Panc1 (cell line): ENCODE data around the gene ZW10. TPM values are rescaled to one million over a fixed set of nuclear protein-coding genes. Genes with fewer than 3 reads are reported as not detected.

ENCODE experiments used
- ATAC-seq: fragments of 200-7000 bp; cut with Tn5 transposase; 2 replicates; pipeline ENCODE4 v1.9.1; 2020; ENCODE audit warnings: mild to moderate bottlenecking, moderate library complexity
- BruUV-seq: library from RNA; stranded (reverse); fragments of 400-500 nt; replicated peaks from 2 replicates; lab custom pipeline; 2021; lab: Mats Ljungman, UMichigan
- CTCF ChIA-PET: fragments of 300-600 bp; sonication (Branson Sonifier 250); formaldehyde crosslinking; loops from one replicate; lab custom pipeline; 2022; ENCODE audit warnings: antibody characterized with exemption; lab: Charles Lee
- POLR2A ChIA-PET: fragments of 300-600 bp; sonication (Branson Sonifier 250); formaldehyde crosslinking; loops from one replicate; lab custom pipeline; 2022; ENCODE audit warnings: antibody characterized with exemption; lab: Charles Lee
- DNase-seq: peaks from one replicate; pipeline ENCODE4 v3.0.0-alpha.2; 2010; ENCODE audit warnings: low read depth, low spot score
- H3K27ac ChIP-seq: 2 replicates; pipeline ENCODE4 v1.5.1; 2011; ENCODE audit warnings: mild to moderate bottlenecking, low read length, inconsistent platforms
- H3K27me3 ChIP-seq: fragments of 200-500 bp; sonication (Bioruptor generic); 2 replicates; pipeline ENCODE4 v1.6.0; 2014; ENCODE audit warnings: low read length, inconsistent platforms; ENCODE audit not compliant: control insufficient read depth, insufficient read depth
- H3K36me3 ChIP-seq: fragments of 200-500 bp; sonication (Bioruptor generic); 2 replicates; pipeline ENCODE4 v1.5.1; 2014; ENCODE audit warnings: inconsistent platforms, mild to moderate bottlenecking, low read length, moderate library complexity; ENCODE audit not compliant: control insufficient read depth, insufficient read depth
- H3K4me1 ChIP-seq: 2 replicates; pipeline ENCODE4 v1.5.1; 2011; ENCODE audit warnings: inconsistent platforms, mild to moderate bottlenecking, low read length, moderate library complexity; ENCODE audit not compliant: control insufficient read depth, insufficient read depth
- H3K4me3 ChIP-seq, 2 experiments: 2 replicates each; pipeline ENCODE4 v1.5.1; 2011 to 2012; ENCODE audit warnings: low read depth in 2 of 2, low read length in 2 of 2, mild to moderate bottlenecking in 2 of 2, inconsistent platforms in 1 of 2, moderate library complexity in 1 of 2
- H3K9me3 ChIP-seq: fragments of 200-500 bp; sonication (Bioruptor generic); 2 replicates; pipeline ENCODE4 v1.5.1; 2014; ENCODE audit warnings: low read depth, mild to moderate bottlenecking, inconsistent platforms, low read length, moderate library complexity; ENCODE audit not compliant: control insufficient read depth, insufficient read depth
- POLR2AphosphoS5 ChIP-seq: IDR thresholded peaks from 2 replicates; pipeline ENCODE4 v1.6.1; 2012; ENCODE audit warnings: mild to moderate bottlenecking, low read depth, low read length, moderate library complexity
- SIN3A ChIP-seq: IDR thresholded peaks from 2 replicates; pipeline ENCODE4 v1.6.1; 2012; ENCODE audit warnings: low read depth, mild to moderate bottlenecking, low read length, moderate library complexity, borderline replicate concordance; ENCODE audit not compliant: insufficient read depth
- TCF7L2 ChIP-seq: IDR thresholded peaks from 2 replicates; pipeline ENCODE4 v1.6.1; 2011; ENCODE audit warnings: mild to moderate bottlenecking, low read depth, low read length, inconsistent platforms
- in situ Hi-C: cut with HindIII; loops from 2 replicates; pipeline ENCODE4 v1.10.0; 2016; ENCODE audit warnings: low sequenced_read_pairs, low pct_unique_long_range_greater_than_20kb
- intact Hi-C: fragments of 100-400 bp; cut with micrococcal nuclease; formaldehyde crosslinking; loops from one replicate; pipeline ENCODE4 v1.10.0; 2022; ENCODE audit not compliant: unreplicated experiment
- total RNA-seq: library from RNA; stranded (reverse); gene quantifications from one replicate; pipeline ENCODE4 v1.2.1, GENCODE V29; 2021; ENCODE audit not compliant: unreplicated experiment
- TF ChIP-seq, protein P1 (sequence below): fragments of 450-650 bp; IDR thresholded peaks from 2 replicates; pipeline ENCODE4 v1.5.1; 2017; ENCODE audit warnings: mild to moderate bottlenecking
- TF ChIP-seq, protein P2 (sequence below), 2 experiments: IDR thresholded peaks; 2 replicates each; pipeline ENCODE4 v1.6.1; 2011 to 2012; ENCODE audit warnings: low read depth in 2 of 2, control low read depth in 1 of 2, low read length in 1 of 2, mild to moderate bottlenecking in 1 of 2, moderate library complexity in 1 of 2; ENCODE audit not compliant: insufficient read depth in 1 of 2

Gene ZW10
- total RNA-seq, 1 experiment from 2014 or later: 31.5 TPM

DNA sequence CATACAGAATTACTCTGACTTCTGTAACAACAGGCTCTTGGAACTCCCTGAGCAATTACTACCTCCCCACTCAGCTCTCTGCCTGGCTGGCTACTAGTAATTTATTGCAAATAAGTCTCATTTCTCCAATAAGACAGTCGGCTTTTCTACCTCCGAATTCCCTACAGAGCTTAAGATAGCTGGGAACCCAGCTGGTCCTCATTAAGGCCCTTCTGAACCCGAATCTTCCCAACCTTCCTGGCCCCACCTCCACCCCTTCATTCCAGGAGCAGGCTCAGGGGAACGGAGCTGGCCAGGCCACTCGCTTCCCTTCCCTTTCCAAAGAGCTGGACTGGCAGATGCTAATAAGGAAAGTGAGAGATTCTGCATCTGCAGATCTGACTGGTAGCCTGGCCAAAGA lies 89.0 kb downstream of the ZW10 start:
- H3K27me3 ChIP-seq: no peaks in the 10 kb centered on the region
- no TSS peak for BruUV-seq
- H3K9me3 ChIP-seq: no peaks in the 10 kb centered on the region
- POLR2A ChIA-PET: no interaction called here
- no peak overlapping the region for H3K4me3 ChIP-seq
- ATAC-seq (no peak), DNase-seq (no peak)
- H3K27ac ChIP-seq: no peak overlapping the region; the same call in 1 of the 2 replicates
- CTCF ChIA-PET: no interaction called here
- in situ Hi-C loops (no loop called here), intact Hi-C loops (no loop called here)
- peaks cover 8% of the 10 kb centered on the region; the same call in 1 of the 2 replicates for H3K4me1 ChIP-seq
- no peak for TF ChIP-seq TCF7L2
- TF ChIP-seq, protein P1, sequence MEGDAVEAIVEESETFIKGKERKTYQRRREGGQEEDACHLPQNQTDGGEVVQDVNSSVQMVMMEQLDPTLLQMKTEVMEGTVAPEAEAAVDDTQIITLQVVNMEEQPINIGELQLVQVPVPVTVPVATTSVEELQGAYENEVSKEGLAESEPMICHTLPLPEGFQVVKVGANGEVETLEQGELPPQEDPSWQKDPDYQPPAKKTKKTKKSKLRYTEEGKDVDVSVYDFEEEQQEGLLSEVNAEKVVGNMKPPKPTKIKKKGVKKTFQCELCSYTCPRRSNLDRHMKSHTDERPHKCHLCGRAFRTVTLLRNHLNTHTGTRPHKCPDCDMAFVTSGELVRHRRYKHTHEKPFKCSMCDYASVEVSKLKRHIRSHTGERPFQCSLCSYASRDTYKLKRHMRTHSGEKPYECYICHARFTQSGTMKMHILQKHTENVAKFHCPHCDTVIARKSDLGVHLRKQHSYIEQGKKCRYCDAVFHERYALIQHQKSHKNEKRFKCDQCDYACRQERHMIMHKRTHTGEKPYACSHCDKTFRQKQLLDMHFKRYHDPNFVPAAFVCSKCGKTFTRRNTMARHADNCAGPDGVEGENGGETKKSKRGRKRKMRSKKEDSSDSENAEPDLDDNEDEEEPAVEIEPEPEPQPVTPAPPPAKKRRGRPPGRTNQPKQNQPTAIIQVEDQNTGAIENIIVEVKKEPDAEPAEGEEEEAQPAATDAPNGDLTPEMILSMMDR: no peak
- TF ChIP-seq, protein P2, sequence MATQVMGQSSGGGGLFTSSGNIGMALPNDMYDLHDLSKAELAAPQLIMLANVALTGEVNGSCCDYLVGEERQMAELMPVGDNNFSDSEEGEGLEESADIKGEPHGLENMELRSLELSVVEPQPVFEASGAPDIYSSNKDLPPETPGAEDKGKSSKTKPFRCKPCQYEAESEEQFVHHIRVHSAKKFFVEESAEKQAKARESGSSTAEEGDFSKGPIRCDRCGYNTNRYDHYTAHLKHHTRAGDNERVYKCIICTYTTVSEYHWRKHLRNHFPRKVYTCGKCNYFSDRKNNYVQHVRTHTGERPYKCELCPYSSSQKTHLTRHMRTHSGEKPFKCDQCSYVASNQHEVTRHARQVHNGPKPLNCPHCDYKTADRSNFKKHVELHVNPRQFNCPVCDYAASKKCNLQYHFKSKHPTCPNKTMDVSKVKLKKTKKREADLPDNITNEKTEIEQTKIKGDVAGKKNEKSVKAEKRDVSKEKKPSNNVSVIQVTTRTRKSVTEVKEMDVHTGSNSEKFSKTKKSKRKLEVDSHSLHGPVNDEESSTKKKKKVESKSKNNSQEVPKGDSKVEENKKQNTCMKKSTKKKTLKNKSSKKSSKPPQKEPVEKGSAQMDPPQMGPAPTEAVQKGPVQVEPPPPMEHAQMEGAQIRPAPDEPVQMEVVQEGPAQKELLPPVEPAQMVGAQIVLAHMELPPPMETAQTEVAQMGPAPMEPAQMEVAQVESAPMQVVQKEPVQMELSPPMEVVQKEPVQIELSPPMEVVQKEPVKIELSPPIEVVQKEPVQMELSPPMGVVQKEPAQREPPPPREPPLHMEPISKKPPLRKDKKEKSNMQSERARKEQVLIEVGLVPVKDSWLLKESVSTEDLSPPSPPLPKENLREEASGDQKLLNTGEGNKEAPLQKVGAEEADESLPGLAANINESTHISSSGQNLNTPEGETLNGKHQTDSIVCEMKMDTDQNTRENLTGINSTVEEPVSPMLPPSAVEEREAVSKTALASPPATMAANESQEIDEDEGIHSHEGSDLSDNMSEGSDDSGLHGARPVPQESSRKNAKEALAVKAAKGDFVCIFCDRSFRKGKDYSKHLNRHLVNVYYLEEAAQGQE (IDR thresholded peaks at IDR 0.05; ENCODE audit: insufficient read depth in 1 of 2, low read depth in 2 of 2, low read length in 1 of 2): no peak
- no peaks in the 10 kb centered on the region for H3K36me3 ChIP-seq

DNA sequence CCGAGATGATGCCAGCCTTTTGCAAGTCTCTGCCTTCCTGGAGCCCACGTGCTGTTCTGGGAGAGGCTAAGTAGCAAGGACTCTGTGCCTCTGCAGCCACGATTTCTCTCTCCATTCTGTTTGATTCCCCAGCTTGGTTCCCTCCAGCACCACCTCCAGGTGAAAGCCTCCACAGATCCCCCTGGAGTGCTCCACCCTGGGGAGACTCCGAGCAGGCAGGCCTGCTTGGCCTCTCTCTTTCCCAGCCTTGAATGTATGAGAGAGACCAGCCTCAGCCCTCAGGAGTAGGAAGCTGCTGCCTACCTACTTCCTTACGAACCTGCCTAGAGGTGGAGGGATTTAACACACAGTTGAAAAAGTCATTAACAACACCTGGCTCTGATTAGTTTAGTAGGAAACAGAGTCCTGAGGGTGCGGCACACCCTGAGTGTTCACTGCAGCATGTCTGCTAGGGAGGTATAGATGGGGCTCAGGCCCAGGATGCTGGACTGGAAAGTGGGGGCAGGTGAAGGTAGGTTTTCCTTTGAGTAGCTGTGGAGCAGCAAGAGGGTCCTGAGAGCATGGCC lies 89.9 kb downstream of the ZW10 start:
- no peak overlapping the region for H3K4me3 ChIP-seq
- H3K27me3 ChIP-seq: no peaks in the 10 kb centered on the region
- no peak for ATAC-seq
- POLR2A ChIA-PET: no interaction called here
- H3K4me1 ChIP-seq: peaks cover 8% of the 10 kb centered on the region; the same call in 1 of the 2 replicates
- intact Hi-C loops: no loop called here
- no peaks in the 10 kb centered on the region for H3K9me3 ChIP-seq
- CTCF ChIA-PET: no interaction called here
- H3K27ac ChIP-seq: 0 out of 2 replicates have a peak overlapping the region, but pooled peaks have one; percentile 30
- TF ChIP-seq, protein P1: no peak
- TF ChIP-seq POLR2AphosphoS5 (no peak), SIN3A (no peak)
- TF ChIP-seq, protein P2 (IDR thresholded peaks at IDR 0.05; ENCODE audit: insufficient read depth in 1 of 2, low read depth in 2 of 2, low read length in 1 of 2): no peak
- no TSS peak for BruUV-seq
- in situ Hi-C loops: no loop called here
- H3K36me3 ChIP-seq: no peaks in the 10 kb centered on the region
- no peak for DNase-seq

Other genes starting within 250 kb of the ZW10 start
- gene TMPRSS5, start 67.4 kb downstream of the ZW10 start, total RNA-seq: 0.85 TPM
- not detected for gene CLDN25, start 6.1 kb upstream of the ZW10 start, total RNA-seq
- 52.3 TPM for gene USP28, start 101.9 kb upstream of the ZW10 start, total RNA-seq
- not detected for gene HTR3B, start 131.1 kb upstream of the ZW10 start, total RNA-seq
- 0.21 TPM for gene HTR3A, start 201.4 kb upstream of the ZW10 start, total RNA-seq